ENCODE measurements around the gene COL23A1. TPM values are rescaled to one million over a fixed set of nuclear protein-coding genes. Genes with fewer than 3 reads are reported as not detected.

Gene COL23A1
- total RNA-seq, 1 experiment from 2014 or later, result 0.18 TPM

DNA sequence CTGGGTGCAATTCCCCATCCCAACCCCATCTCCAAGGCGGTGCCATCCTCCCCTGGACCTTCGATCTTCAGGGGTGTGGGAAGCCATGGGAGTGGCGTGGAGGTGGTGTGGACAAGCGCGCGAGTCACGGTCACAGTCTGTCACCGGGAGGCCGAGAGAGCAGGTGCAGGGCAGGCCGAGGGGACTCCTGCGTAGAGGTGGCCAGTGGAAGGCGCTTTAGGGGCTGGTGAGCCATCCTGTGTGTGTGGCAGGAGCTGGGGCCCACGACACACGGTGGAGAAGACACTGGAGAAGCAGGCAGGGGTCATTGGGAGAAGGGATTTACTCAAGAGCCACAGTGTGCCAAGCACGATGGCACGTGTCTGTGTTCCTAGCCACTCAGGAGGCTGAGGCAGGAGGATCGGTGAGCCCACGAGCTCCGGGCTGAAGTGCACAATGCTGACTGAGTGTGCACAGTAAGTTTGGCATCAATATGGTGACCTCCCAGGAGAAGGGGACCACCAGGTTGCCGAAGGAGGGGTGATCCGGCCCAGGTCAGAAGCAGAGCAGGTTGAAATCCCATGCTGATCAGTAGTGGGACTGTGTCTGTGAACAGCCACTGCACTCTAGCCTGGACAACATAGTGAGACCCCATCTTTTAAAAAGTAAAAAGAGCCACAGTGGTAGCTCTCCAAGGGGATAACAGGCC is 212.5 kb downstream of the COL23A1 start:
- intact Hi-C loops (cut with micrococcal nuclease; ENCODE audit: unreplicated experiment), result no loop called here
- Histone ChIP-seq H3K27me3 (replicated peaks; ENCODE audit: control insufficient read depth, insufficient read depth, low read length) (no peaks in the 10 kb centered on the region), H3K9me3 (no peaks in the 10 kb centered on the region), H3K4me3 (ENCODE audit: low read depth, low read length) (no peak overlapping the region), H3K4me1 (no peaks in the 10 kb centered on the region), H3K36me3 (ENCODE audit: control insufficient read depth, insufficient read depth, low read length) (no peaks in the 10 kb centered on the region)
- peaks cover 7% of the 10 kb centered on the region for H3K27me3 Mint-ChIP-seq (ENCODE audit: insufficient read depth, unreplicated experiment)
- H3K4me3 Mint-ChIP-seq (ENCODE audit: unreplicated experiment), result no peak overlapping the region
- no peaks in the 10 kb centered on the region for H3K9me3 Mint-ChIP-seq (ENCODE audit: unreplicated experiment)
- BruUV-seq (replicated peaks), result no TSS peak
- ChIA-PET CTCF (no interaction called here), POLR2A (no interaction called here)
- no peak for TF ChIP-seq CTCF (IDR thresholded peaks at IDR 0.05; ENCODE audit: insufficient read depth in 1 of 2, low read depth in 1 of 2, low read length in 1 of 2, severe bottlenecking in 1 of 2, unreplicated experiment in 1 of 2)
- H3K27ac Mint-ChIP-seq (ENCODE audit: unreplicated experiment), result no peak overlapping the region
- no peaks in the 10 kb centered on the region for H3K36me3 Mint-ChIP-seq (ENCODE audit: insufficient read depth, unreplicated experiment)
- H3K4me1 Mint-ChIP-seq (ENCODE audit: low read depth, unreplicated experiment), result no peaks in the 10 kb centered on the region
- no peak for DNase-seq

GRCh38 chr5:178376921-178377582 is 213.1 kb downstream of the COL23A1 start:
- H3K27me3 Mint-ChIP-seq (ENCODE audit: insufficient read depth, unreplicated experiment), result peaks cover 10% of the 10 kb centered on the region
- TF ChIP-seq CTCF (IDR thresholded peaks at IDR 0.05; ENCODE audit: insufficient read depth in 1 of 2, low read depth in 1 of 2, low read length in 1 of 2, severe bottlenecking in 1 of 2, unreplicated experiment in 1 of 2), result no peak
- intact Hi-C loops (cut with micrococcal nuclease; ENCODE audit: unreplicated experiment), result no loop called here
- no peaks in the 10 kb centered on the region for H3K27me3 ChIP-seq (replicated peaks; ENCODE audit: control insufficient read depth, insufficient read depth, low read length)
- H3K4me3 ChIP-seq (ENCODE audit: low read depth, low read length), result no peak overlapping the region
- H3K9me3 ChIP-seq, result no peaks in the 10 kb centered on the region
- H3K36me3 Mint-ChIP-seq (ENCODE audit: insufficient read depth, unreplicated experiment), result no peaks in the 10 kb centered on the region
- no peak for DNase-seq
- no TSS peak for BruUV-seq (replicated peaks)
- no peaks in the 10 kb centered on the region for H3K4me1 ChIP-seq
- H3K27ac Mint-ChIP-seq (ENCODE audit: unreplicated experiment), result no peak overlapping the region
- ChIA-PET CTCF (no interaction called here), POLR2A (no interaction called here)
- no peaks in the 10 kb centered on the region for H3K4me1 Mint-ChIP-seq (ENCODE audit: low read depth, unreplicated experiment)
- H3K36me3 ChIP-seq (ENCODE audit: control insufficient read depth, insufficient read depth, low read length), result no peaks in the 10 kb centered on the region
- H3K4me3 Mint-ChIP-seq (ENCODE audit: unreplicated experiment), result no peak overlapping the region
- H3K9me3 Mint-ChIP-seq (ENCODE audit: unreplicated experiment), result no peaks in the 10 kb centered on the region

DNA sequence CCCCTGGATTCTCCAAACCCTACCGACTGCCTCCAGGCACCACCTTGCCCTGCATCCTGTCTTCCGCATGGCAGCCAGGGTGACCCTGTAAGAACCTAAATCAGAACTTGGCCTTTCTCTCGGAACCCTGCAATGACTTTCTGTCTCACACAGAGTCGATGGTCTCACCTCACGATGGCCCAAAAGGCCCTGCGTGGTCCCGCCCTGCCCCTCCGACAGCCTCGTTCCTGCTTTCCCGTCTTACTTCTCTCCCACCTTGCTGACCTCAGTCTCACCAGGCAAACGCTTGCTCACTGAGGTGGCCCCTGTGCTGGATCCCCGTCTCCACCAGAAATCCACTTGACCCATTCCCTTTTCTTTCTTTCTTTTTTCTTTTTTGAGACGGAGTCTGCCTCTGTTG is 214.8 kb downstream of the COL23A1 start:
- H3K9me3 ChIP-seq, result no peaks in the 10 kb centered on the region
- H3K36me3 ChIP-seq (ENCODE audit: control insufficient read depth, insufficient read depth, low read length), result no peaks in the 10 kb centered on the region
- CTCF ChIA-PET, result interaction anchor here (0.5 kb wide), 1 partner anchor 215 kb away, joined by 3 read pairs; the partner anchor contains the start of gene COL23A1
- H3K9me3 Mint-ChIP-seq (ENCODE audit: unreplicated experiment), result peaks cover 3% of the 10 kb centered on the region
- H3K4me1 Mint-ChIP-seq (ENCODE audit: low read depth, unreplicated experiment), result no peaks in the 10 kb centered on the region
- H3K4me1 ChIP-seq, result no peaks in the 10 kb centered on the region
- no TSS peak for BruUV-seq (replicated peaks)
- intact Hi-C loops (cut with micrococcal nuclease; ENCODE audit: unreplicated experiment), result no loop called here
- H3K27me3 Mint-ChIP-seq (ENCODE audit: insufficient read depth, unreplicated experiment), result peaks cover 16% of the 10 kb centered on the region
- H3K27ac Mint-ChIP-seq (ENCODE audit: unreplicated experiment), result no peak overlapping the region
- TF ChIP-seq CTCF (IDR thresholded peaks at IDR 0.05; ENCODE audit: insufficient read depth in 1 of 2, low read depth in 1 of 2, low read length in 1 of 2, severe bottlenecking in 1 of 2, unreplicated experiment in 1 of 2), result no peak
- H3K36me3 Mint-ChIP-seq (ENCODE audit: insufficient read depth, unreplicated experiment), result no peaks in the 10 kb centered on the region
- no peak overlapping the region for H3K4me3 ChIP-seq (ENCODE audit: low read depth, low read length)
- H3K4me3 Mint-ChIP-seq (ENCODE audit: unreplicated experiment), result no peak overlapping the region
- DNase-seq, result no peak
- POLR2A ChIA-PET, result no interaction called here
- no peaks in the 10 kb centered on the region for H3K27me3 ChIP-seq (replicated peaks; ENCODE audit: control insufficient read depth, insufficient read depth, low read length)

Data from Caco-2 (cell line).